IPS-15b (cell line): Measurements from ENCODE around the gene EPS8L3.
"Not testable (repeated sequence)": the region's sequence is repeated elsewhere in the genome, so short reads cannot be mapped to it uniquely, and the experiment has no call there.

Experiments used
- H3K27me3 ChIP-seq: one replicate; pipeline ENCODE4 v1.6.1; 2013; ENCODE audit warnings: low read length; ENCODE audit not compliant: control insufficient read depth, insufficient read depth
- H3K36me3 ChIP-seq: one replicate; pipeline ENCODE4 v1.6.1; 2013; ENCODE audit warnings: low read length; ENCODE audit not compliant: control insufficient read depth, insufficient read depth
- H3K4me1 ChIP-seq: one replicate; pipeline ENCODE4 v1.6.1; 2013; ENCODE audit warnings: mild to moderate bottlenecking, low read length; ENCODE audit not compliant: control insufficient read depth, insufficient read depth
- H3K4me3 ChIP-seq: one replicate; pipeline ENCODE4 v1.5.1; 2013; ENCODE audit warnings: low read depth, low read length
- H3K9ac ChIP-seq: one replicate; pipeline ENCODE4 v1.6.1; 2013; ENCODE audit warnings: low read depth, mild to moderate bottlenecking, low read length
- H3K9me3 ChIP-seq: one replicate; pipeline ENCODE4 v1.6.1; 2013; ENCODE audit warnings: mild to moderate bottlenecking, low read length; ENCODE audit not compliant: control insufficient read depth, insufficient read depth

The EPS8L3 gene

DNA sequence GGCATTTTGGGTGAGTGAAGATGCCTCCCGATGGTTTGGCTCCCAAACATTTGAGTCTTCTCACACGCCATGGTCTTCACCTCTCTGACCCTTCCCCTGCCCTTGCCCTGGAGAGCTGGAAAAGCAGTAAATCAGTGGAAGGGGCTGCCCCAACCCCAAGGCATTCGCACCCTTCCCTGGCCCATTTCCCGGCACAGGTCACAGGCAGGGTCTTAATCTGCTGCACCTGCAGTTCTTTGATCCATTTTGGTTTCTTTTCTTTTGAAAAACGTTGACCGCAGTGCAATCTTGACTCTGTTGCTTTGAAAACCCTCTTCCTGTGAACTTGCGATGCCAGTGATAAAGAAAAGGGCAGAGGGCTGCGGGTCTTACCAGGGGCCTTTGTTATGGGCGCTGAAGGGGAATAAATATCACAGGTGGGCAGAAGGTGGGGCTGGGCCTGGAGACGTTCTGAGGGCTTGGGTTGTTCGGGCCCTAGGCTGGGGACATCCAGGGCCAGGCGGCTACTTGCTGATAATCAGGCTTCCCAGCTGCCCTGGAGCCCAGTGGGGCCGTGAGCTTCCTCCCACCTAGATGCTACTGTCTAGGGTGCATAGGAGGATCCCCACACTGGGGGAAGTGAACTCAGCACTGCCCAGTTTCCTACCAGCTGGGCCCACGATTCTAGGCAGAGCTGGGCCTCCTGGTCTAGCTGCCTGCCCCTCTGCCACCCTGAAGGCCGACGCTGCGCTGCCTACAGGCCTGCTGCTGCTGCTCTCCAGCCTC, 38.6 kb upstream of the EPS8L3 start:
- Histone ChIP-seq H3K4me1 (no peaks in the 10 kb centered on the region), H3K27me3 (no peaks in the 10 kb centered on the region), H3K9ac (peak overlapping the region; percentile 5), H3K9me3 (no peaks in the 10 kb centered on the region), H3K4me3 (no peak overlapping the region), H3K36me3 (no peaks in the 10 kb centered on the region)

DNA sequence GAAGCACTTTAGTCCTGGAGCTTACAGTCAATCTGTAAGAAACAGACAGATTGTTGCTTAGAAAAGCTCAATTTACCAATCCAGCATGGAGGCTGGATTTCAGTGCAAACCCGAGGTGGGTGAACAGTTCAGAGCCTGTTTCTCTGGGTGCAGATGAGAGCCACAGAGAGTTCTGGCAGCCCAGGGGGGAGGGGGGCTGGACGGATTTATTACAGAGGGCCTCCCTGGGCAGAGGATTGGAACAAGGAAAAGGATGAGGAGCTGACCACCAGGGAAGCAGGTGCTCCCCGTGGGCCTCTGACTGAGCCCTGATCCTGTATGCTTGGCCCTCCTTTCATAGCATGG, 38.0 kb upstream of the EPS8L3 start:
- Histone ChIP-seq H3K27me3 (no peaks in the 10 kb centered on the region), H3K4me1 (no peaks in the 10 kb centered on the region), H3K9me3 (no peaks in the 10 kb centered on the region), H3K4me3 (no peak overlapping the region), H3K9ac (peak overlapping the region; percentile 5), H3K36me3 (no peaks in the 10 kb centered on the region)

DNA sequence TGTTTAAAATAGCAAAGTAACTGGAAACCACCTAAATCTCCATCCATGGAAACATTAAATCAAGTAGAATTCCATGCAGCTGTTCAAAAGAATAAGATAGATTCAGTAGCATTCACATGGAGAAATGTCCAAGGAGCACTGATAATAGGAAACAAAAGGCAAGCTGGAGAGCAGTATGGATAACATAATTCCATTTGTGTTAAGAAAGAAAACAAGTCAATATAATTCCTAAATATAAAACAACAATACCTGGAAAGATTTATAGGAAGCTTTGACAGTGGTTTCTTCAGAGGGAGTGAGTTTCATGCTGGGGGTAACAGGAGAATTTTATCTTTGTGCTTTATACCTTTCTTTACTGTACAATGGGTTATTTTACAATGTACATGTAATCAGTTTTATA, 36.6 kb upstream of the EPS8L3 start:
- Histone ChIP-seq H3K9ac (no peak overlapping the region), H3K4me1 (no peaks in the 10 kb centered on the region), H3K27me3 (no peaks in the 10 kb centered on the region), H3K36me3 (no peaks in the 10 kb centered on the region), H3K9me3 (no peaks in the 10 kb centered on the region), H3K4me3 (no peak overlapping the region)

DNA sequence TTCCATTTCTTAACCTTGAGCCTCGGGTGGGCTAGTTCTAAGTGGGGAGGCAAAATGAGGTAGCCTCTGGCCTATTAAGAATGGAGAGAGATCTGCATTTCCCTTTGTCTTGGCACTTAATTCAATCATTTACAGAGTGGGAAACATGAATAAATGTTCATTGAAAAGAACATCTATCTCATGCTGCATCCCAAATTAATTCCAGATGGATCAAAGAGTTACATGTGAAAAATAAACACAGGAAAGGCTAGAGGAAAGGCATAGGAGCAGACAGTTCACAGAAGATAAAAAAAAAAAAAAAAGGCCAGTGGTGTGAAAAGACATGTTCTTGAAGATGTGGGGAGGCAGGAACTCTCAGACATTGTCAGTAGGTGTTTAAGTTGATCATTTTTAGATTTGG, 35.7 kb upstream of the EPS8L3 start:
- no peaks in the 10 kb centered on the region for H3K9me3 ChIP-seq
- H3K4me3 ChIP-seq: no peak overlapping the region
- H3K36me3 ChIP-seq: no peaks in the 10 kb centered on the region
- H3K9ac ChIP-seq: no peak overlapping the region
- no peaks in the 10 kb centered on the region for H3K27me3 ChIP-seq
- H3K4me1 ChIP-seq: no peaks in the 10 kb centered on the region

DNA sequence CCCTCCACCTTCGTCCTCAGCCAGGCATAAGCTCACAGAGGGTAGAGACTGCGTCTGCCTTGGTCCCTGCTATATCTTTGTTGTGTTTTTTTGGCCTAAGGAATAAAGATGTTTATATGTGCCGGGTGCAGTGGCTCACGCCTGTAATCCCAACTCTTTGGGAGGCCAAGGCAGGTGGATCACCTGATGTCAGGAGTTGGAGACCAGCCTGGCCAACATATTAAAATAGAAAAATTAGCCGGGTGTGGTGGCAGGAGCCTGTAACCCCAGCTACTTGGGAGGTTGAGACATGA, 33.5 kb upstream of the EPS8L3 start:
- H3K36me3 ChIP-seq, H3K4me1 ChIP-seq, H3K9me3 ChIP-seq, H3K9ac ChIP-seq, H3K4me3 ChIP-seq, H3K27me3 ChIP-seq: not testable (repeated sequence)

DNA sequence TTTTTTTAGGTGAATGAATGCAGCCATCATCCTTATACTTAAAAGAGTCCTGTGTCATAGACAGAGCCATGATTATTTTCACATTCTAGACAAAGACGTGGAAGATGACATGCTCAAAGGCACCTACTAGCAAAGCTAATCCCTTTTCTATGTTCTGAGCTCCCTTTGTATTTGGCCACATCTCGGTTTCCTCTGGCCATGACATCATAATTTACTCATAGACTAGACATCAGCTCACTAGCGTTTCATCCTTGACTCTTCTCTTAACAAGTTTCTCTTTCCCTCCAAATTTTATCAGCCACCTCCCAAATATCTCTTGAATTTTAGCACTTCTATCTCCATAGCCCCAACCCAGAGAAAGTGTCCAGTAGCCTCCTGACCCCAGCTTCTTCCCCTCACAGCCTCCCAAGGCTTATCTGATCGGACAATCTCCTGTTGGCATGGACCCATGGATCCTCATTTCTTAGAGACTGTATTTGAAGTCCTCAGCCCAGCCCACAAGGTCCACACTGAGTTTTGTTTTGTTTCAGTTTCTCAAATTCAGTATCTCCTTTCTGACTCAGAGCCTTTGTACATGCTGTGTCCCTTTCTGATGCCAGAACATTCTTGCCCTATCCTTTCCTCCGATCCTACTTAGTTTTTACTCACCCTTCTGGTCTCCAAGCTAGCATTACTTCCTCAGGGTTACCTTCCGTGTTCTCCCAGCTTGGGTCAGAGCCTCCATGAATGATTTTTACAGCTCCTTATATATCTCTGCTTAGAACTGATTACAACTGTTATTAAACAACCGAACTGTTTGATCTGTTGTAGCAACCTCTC, 33.0 kb upstream of the EPS8L3 start:
- H3K27me3 ChIP-seq: no peaks in the 10 kb centered on the region
- peaks cover 7% of the 10 kb centered on the region for H3K4me1 ChIP-seq
- H3K36me3 ChIP-seq: no peaks in the 10 kb centered on the region
- no peaks in the 10 kb centered on the region for H3K9me3 ChIP-seq
- no peak overlapping the region for H3K4me3 ChIP-seq
- H3K9ac ChIP-seq: no peak overlapping the region

DNA sequence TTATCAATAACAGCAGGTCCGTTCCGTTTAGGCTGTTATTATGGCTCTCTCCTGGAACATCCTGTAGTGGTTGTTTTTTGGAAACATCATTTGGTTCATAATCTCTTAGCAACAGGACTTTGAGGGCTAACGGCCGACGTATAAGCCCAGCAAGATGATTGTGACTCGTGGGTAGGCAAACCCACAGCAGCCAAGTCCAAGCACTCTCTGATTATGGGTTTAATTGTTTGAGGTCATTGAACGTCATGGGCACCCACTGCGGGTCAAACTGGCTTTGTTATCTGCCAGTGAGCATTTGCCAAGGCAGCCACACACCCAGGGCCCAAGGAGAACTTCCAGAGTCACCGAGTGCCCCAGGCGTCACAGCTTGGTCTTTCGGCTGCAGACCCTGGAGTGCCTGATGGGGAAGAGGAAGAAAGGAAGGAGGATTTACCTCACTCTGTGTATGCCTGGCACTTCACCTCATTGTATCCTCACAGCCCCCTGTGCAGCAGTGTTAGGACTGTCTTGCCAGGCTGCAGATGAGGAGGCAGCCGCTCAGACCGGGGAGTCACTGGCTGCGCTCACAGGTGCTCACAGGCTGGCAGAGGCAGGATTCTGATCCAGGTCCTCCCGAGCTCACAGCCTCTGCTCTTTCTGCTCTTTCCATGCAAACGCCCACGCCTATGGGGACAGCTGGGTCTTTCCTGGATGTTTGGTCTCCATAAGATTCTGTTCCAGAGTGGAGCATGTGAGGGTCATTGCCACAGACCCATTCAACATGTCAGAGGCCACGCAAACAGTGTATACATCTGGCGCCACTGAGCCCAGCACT, 30.8 kb upstream of the EPS8L3 start:
- no peak overlapping the region for H3K9ac ChIP-seq
- H3K36me3 ChIP-seq: no peaks in the 10 kb centered on the region
- no peaks in the 10 kb centered on the region for H3K9me3 ChIP-seq
- peaks cover 7% of the 10 kb centered on the region for H3K4me1 ChIP-seq
- no peak overlapping the region for H3K4me3 ChIP-seq
- H3K27me3 ChIP-seq: no peaks in the 10 kb centered on the region

DNA sequence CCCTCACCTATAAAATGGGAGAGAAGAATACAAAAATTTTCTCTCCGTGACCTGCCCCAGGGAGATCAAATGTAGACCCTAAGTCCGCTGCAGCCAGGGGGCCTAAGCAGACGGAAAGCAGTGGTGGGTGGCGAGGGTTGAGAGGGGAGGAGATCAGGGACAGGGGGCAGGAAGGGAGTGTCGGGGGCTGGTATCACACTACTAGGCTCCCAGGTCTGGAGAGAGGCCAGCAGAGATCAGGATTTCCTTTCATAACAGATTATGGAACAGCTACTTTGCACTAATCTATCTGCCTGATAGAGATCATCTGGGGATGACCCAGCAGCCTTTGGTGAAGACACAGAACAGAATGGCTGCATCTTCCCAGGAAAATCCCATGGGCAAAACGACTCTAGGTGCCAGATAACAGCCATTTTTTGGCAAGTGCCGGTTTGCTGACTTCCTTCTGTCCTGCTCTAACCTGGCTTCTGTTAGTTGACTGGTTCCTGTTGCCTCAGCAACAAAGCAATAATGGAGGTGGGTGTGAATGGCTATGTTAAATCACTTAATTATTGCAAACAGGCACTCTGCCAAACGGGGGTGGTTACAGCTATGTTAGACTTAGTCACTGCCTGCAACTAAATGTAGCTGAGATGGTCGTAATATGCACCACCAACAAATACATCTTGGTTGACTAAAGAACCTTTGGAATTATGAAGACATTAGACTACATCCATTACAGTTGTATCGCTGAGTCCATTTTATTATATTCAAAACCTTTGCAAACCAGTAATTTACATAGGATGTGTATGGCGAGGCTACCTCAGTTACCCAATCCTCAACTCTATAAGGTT, 30.0 kb upstream of the EPS8L3 start:
- peaks cover 11% of the 10 kb centered on the region for H3K4me1 ChIP-seq
- no peak overlapping the region for H3K9ac ChIP-seq

DNA sequence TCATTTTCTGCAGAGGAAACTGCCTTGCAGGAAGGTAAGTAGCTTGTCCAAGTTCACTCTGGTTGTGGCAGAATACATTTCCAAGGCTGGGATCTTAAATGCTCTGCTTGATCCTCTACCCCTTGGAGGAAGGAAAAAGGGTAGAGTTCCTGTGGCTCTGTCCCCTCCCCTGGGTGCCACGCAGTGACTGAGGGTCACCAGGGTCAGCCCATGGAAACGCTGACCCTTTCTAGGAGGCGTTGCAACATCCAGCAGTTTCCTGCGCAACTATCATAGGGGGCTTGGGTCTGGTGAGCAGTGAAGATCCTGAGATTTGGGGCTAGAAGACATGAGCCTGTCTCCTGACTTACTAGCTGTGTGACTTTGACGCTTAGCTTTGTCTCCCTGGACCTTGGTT, 29.4 kb upstream of the EPS8L3 start:
- Histone ChIP-seq H3K9ac (no peak overlapping the region), H3K4me1 (peaks cover 11% of the 10 kb centered on the region)

More for the DNA sequence above, 30.0 kb upstream of the EPS8L3 start:
- H3K36me3 ChIP-seq: no peaks in the 10 kb centered on the region
- H3K9me3 ChIP-seq: no peaks in the 10 kb centered on the region
- H3K4me3 ChIP-seq: no peak overlapping the region
- H3K27me3 ChIP-seq: no peaks in the 10 kb centered on the region

DNA sequence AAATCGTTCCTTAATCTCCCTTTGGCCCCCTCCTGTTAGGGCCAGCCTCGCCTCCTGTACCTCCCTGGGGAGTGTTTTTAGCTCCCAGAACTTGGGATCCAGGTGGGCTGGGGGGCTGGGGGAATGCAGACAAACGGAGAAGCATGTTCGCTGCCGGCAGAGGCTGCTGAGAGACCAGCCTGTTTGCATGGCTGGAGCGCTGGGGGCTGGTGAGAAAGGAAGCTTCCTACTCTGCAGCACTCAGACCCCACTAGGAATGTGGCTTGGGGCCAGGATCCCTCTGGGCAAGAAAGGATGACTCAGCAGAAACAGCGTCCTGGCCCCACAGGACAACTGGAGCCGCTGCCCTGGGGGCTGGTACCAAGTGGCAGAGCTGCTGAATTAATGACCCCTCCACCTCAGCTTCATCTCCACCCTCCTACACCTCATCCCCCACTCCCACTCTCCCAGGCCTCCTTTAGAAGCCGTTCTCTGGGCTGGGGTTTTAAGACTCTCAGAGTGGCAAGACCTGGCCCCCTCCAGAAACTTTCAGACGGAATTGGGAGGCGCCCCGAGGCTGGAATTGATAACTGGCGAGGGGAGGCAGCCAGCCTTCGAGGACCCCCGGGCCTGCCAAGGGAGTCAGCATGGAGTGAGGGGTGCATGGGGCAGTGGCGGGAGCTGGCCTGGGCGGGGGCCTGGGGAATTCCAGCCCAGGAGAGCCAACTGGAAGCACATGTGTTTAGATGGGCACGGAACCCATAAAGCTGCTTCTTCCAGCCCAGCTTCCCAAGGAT, 28.5 kb upstream of the EPS8L3 start:
- Histone ChIP-seq H3K4me3 (no peak overlapping the region), H3K9ac (no peak overlapping the region), H3K36me3 (no peaks in the 10 kb centered on the region), H3K9me3 (no peaks in the 10 kb centered on the region), H3K27me3 (no peaks in the 10 kb centered on the region), H3K4me1 (peaks cover 11% of the 10 kb centered on the region)

More for the DNA sequence above, 29.4 kb upstream of the EPS8L3 start:
- Histone ChIP-seq H3K4me3 (no peak overlapping the region), H3K36me3 (no peaks in the 10 kb centered on the region), H3K9me3 (no peaks in the 10 kb centered on the region), H3K27me3 (no peaks in the 10 kb centered on the region)
